HepG2 (cell line): ENCODE measurements around the gene ANKRD7. TPM values are rescaled to one million over a fixed set of nuclear protein-coding genes. Genes with fewer than 3 reads are reported as not detected.

Experiments used
- ATAC-seq: fragments of 200-7000 bp; cut with Tn5 transposase; 3 replicates; pipeline ENCODE4 v1.9.1; 2020; ENCODE audit warnings: mild to moderate bottlenecking, moderate library complexity
- BruUV-seq: library from RNA; stranded (reverse); fragments of 400-500 nt; replicated peaks from 2 replicates; lab custom pipeline; 2021; lab: Mats Ljungman, UMichigan
- CTCF ChIA-PET: fragments of 300-600 bp; formaldehyde crosslinking; extraction: SDS; loops from one replicate; lab custom pipeline; 2021; ENCODE audit warnings: low total read pairs, inconsistent platforms, low intra/inter-chr PET ratio; lab: Yijun Ruan, JAX
- POLR2A ChIA-PET: fragments of 350-600 bp; sonication (Branson Sonifier 250); formaldehyde crosslinking; loops from one replicate; lab custom pipeline; 2020; ENCODE audit warnings: antibody characterized with exemption, inconsistent platforms; lab: Yijun Ruan, JAX
- DNase-seq: peaks from one replicate; pipeline ENCODE4 v3.0.0-alpha.2; 2015; ENCODE audit warnings: low spot score
- FAIRE-seq: peaks from 3 replicates; lab custom pipeline; 2011; peaks lifted over from hg19 to GRCh38; lab: Jason Lieb, UNC
- H2AFZ ChIP-seq: one replicate; pipeline ENCODE4 v1.6.1; 2011; ENCODE audit warnings: low read length, inconsistent platforms
- H3K27ac ChIP-seq: fragments of 300-600 bp; 3 replicates; pipeline ENCODE4 v1.8.0; 2011; ENCODE audit warnings: mixed run types, mild to moderate bottlenecking, mixed read lengths, low read length, inconsistent platforms; ENCODE audit not compliant: insufficient read depth; ENCODE audit errors: extremely low read length
- H3K27me3 ChIP-seq, 2 experiments: fragments of 200-600 bp in 1 of 2; 2 replicates in 1 of 2; 3 replicates in 1 of 2; pipeline versions ENCODE4 v1.6.0 to v1.8.0; 2011; ENCODE audit warnings: low read length in 2 of 2, mild to moderate bottlenecking in 2 of 2, moderate library complexity in 2 of 2, inconsistent platforms in 1 of 2; ENCODE audit not compliant: insufficient read depth in 2 of 2, control insufficient read depth in 1 of 2
- H3K36me3 ChIP-seq, 2 experiments: fragments of 200-600 bp in 1 of 2; replicated peaks in 1 of 2; 2 replicates in 1 of 2; 3 replicates in 1 of 2; pipeline versions ENCODE4 v1.5.1 to v1.8.0; 2011; ENCODE audit warnings: low read length in 2 of 2, inconsistent platforms in 1 of 2; ENCODE audit not compliant: insufficient read depth in 2 of 2, control insufficient read depth in 1 of 2
- H3K4me1 ChIP-seq: 2 replicates; pipeline ENCODE4 v1.5.1; 2012; ENCODE audit warnings: low read length, inconsistent platforms; ENCODE audit not compliant: insufficient read depth
- H3K4me2 ChIP-seq: 2 replicates; pipeline ENCODE4 v1.6.0; 2011; ENCODE audit warnings: low read depth, low read length, inconsistent platforms
- H3K4me3 ChIP-seq, 3 experiments: fragments of 200-600 bp in 1 of 3; sonication (generic), shearing (Covaris generic) in 1 of 3; replicated peaks in 1 of 3; 2 replicates each; pipeline ENCODE4 v1.5.1; 2011 to 2016; ENCODE audit warnings: low read length in 3 of 3, inconsistent platforms in 2 of 3, low read depth in 2 of 3, mild to moderate bottlenecking in 2 of 3, control low read depth in 1 of 3, mixed read lengths in 1 of 3; ENCODE audit not compliant: insufficient read depth in 1 of 3
- H3K79me2 ChIP-seq: one replicate; pipeline ENCODE4 v1.6.1; 2011; ENCODE audit warnings: low read length, inconsistent platforms; ENCODE audit not compliant: insufficient read depth
- H3K9ac ChIP-seq: 2 replicates; pipeline ENCODE4 v1.6.0; 2011; ENCODE audit warnings: mild to moderate bottlenecking, low read depth, low read length, inconsistent platforms; ENCODE audit not compliant: insufficient read depth
- H3K9me3 ChIP-seq: 2 replicates; pipeline ENCODE4 v1.5.1; 2012; ENCODE audit warnings: mild to moderate bottlenecking, low read length
- H4K20me1 ChIP-seq: 2 replicates; pipeline ENCODE4 v1.6.0; 2011; ENCODE audit warnings: inconsistent platforms, mild to moderate bottlenecking, low read length, moderate library complexity; ENCODE audit not compliant: insufficient read depth
- KAT8 ChIP-seq: IDR thresholded peaks from 2 replicates; pipeline ENCODE4 v1.6.1; 2016; ENCODE audit warnings: missing genetic modification reagents, missing compliant biosample characterization
- KDM6A ChIP-seq: IDR thresholded peaks from 2 replicates; pipeline ENCODE4 v1.6.1; 2016; ENCODE audit warnings: low read depth
- MLLT10 ChIP-seq: sonication (generic); formaldehyde crosslinking; IDR thresholded peaks from 2 replicates; pipeline ENCODE4 v1.4.0; 2020; ENCODE audit warnings: missing genetic modification reagents
- PRPF4 ChIP-seq: fragments of 200-400 bp; formaldehyde crosslinking; IDR thresholded peaks from 2 replicates; pipeline ENCODE4 v1.6.1; 2016; ENCODE audit warnings: low read length, low read depth; ENCODE audit not compliant: poor library complexity, severe bottlenecking
- U2AF1 ChIP-seq: fragments of 200-400 bp; formaldehyde crosslinking; optimal IDR thresholded peaks from 2 replicates; pipeline ENCODE3; 2017; ENCODE audit warnings: mild to moderate bottlenecking, low read depth, low read length
- XBP1 ChIP-seq: sonication (generic); formaldehyde crosslinking; IDR thresholded peaks from 2 replicates; pipeline ENCODE4 v1.5.0; 2020; ENCODE audit warnings: missing genetic modification reagents
- ZBTB20 ChIP-seq: sonication (generic); formaldehyde crosslinking; IDR thresholded peaks from 2 replicates; pipeline ENCODE4 v1.8.1; 2023; ENCODE audit warnings: missing genetic modification reagents, low read depth, mild to moderate bottlenecking, borderline replicate concordance
- ZC3H13 ChIP-seq: sonication (generic); formaldehyde crosslinking; IDR thresholded peaks from 2 replicates; pipeline ENCODE4 v1.8.1; 2023; ENCODE audit warnings: mild to moderate bottlenecking, missing genetic modification reagents, moderate library complexity
- ZNF3 ChIP-seq: IDR thresholded peaks from 2 replicates; pipeline ENCODE4 v1.7.0; 2017; ENCODE audit warnings: inconsistent platforms
- ZNF335 ChIP-seq: sonication (generic); formaldehyde crosslinking; IDR thresholded peaks from 2 replicates; pipeline ENCODE4 v1.4.0; 2020; ENCODE audit warnings: missing genetic modification reagents
- ZNF557 ChIP-seq: sonication (generic); formaldehyde crosslinking; IDR thresholded peaks from 2 replicates; pipeline ENCODE4 v1.4.0; 2020; ENCODE audit warnings: missing genetic modification reagents
- ZNF746 ChIP-seq: sonication (generic); formaldehyde crosslinking; IDR thresholded peaks from 2 replicates; pipeline ENCODE4 v1.8.0; 2022; ENCODE audit warnings: mild to moderate bottlenecking, missing genetic modification reagents
- ZNF792 ChIP-seq: IDR thresholded peaks from 2 replicates; pipeline ENCODE4 v1.6.1; 2016
- ZNF879 ChIP-seq: sonication (generic); formaldehyde crosslinking; IDR thresholded peaks from 2 replicates; pipeline ENCODE4 v1.8.1; 2023; ENCODE audit warnings: missing genetic modification reagents
- WGBS: methylation state at CpG from one replicate; pipeline ENCODE4 v1.1.6; 2017; ENCODE audit warnings: low lambda C conversion rate; 5-methylcytosine and 5-hydroxymethylcytosine counted together
- in situ Hi-C: cut with HindIII; loops from 2 replicates; pipeline ENCODE4 v1.10.0; 2017; ENCODE audit warnings: low pct_unique_long_range_greater_than_20kb; ENCODE audit not compliant: extremely low pct_ligation_motif_present
- intact Hi-C: fragments of 100-400 bp; cut with micrococcal nuclease; formaldehyde crosslinking; loops from one replicate; pipeline ENCODE4 v1.10.0; 2022; ENCODE audit not compliant: unreplicated experiment
- polyA plus RNA-seq, 8 experiments: library from polyadenylated mRNA; depleted of rRNA in 3 of 8; stranded (reverse) in 7 of 8; unstranded in 1 of 8; fragments of >200 nt; fragmentation: Illumina TruSeq in 4 of 8; extraction: Trizol in 4 of 8; gene quantifications; 2 replicates each; pipeline versions ENCODE4 v1.2.1 to v1.2.3, GENCODE V29; 2011 to 2016; ENCODE audit warnings: low read depth in 4 of 8, missing spikeins in 1 of 8, mixed read lengths in 1 of 8; ENCODE audit not compliant: insufficient read depth in 1 of 8
- total RNA-seq, 5 experiments: library from RNA; depleted of rRNA; stranded (reverse); fragments of >200 nt; fragmentation: Illumina TruSeq; extraction: Trizol; gene quantifications; 2 replicates each; pipeline ENCODE4 v1.2.3, GENCODE V29; 2016; ENCODE audit warnings: low read depth in 1 of 5
- TF ChIP-seq, protein P1 (sequence below): IDR thresholded peaks from 2 replicates; pipeline ENCODE4 v1.6.1; 2016; ENCODE audit warnings: mild to moderate bottlenecking, missing biosample characterization, missing genetic modification reagents
- TF ChIP-seq, protein P2 (sequence below): sonication (generic); formaldehyde crosslinking; IDR thresholded peaks from 2 replicates; pipeline ENCODE4 v1.4.0; 2020; ENCODE audit warnings: missing genetic modification reagents
- TF ChIP-seq, protein P3 (sequence below): sonication (generic); formaldehyde crosslinking; IDR thresholded peaks from 2 replicates; pipeline ENCODE4 v1.8.1; 2023; ENCODE audit warnings: mild to moderate bottlenecking, missing genetic modification reagents
- TF ChIP-seq, protein P4 (sequence below): sonication (generic); formaldehyde crosslinking; IDR thresholded peaks from 2 replicates; pipeline ENCODE4 v1.4.0; 2020; ENCODE audit warnings: mild to moderate bottlenecking, missing genetic modification reagents

The ANKRD7 gene
- total and polyA plus RNA-seq, 2 of the 13 experiments (the other 11 are each of a cell fraction or from before 2014, with no cell fraction given): not detected

DNA sequence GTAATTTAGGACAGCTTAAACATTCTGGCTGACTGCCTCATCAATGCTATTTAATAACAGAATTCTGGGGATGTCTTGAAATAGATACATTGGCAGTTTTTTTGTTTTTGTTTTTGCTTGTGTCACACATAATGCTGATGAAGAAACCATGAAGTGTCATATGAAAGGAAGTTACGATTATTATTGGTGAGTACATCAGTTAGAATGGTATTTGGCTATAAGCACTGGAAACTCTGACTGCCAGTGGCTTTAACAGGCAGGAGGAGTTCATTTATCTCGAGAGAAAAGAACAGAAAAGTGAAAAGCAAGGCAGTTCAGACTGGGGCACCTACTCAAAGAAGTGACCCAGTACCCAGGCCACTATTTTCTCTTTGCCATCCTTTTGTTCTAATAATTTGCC, 22.4 kb upstream of the ANKRD7 start:
- TF ChIP-seq PRPF4: no peak
- ChIA-PET CTCF (no interaction called here), POLR2A (no interaction called here)
- no peaks in the 10 kb centered on the region for H4K20me1 ChIP-seq
- no peak for DNase-seq
- H3K27ac ChIP-seq: no peak overlapping the region
- WGBS: 27% methylated on average over 2 of the region's 2 CpGs
- H3K9me3 ChIP-seq: no peaks in the 10 kb centered on the region
- in situ Hi-C loops: no loop called here
- no peaks in the 10 kb centered on the region for H3K36me3 ChIP-seq
- BruUV-seq: no TSS peak
- H3K4me3 ChIP-seq: no peak overlapping the region
- no peaks in the 10 kb centered on the region for H3K79me2 ChIP-seq
- H3K4me1 ChIP-seq: no peaks in the 10 kb centered on the region
- no peak for ATAC-seq
- H3K27me3 ChIP-seq: no peaks in the 10 kb centered on the region
- no peak overlapping the region for H3K9ac ChIP-seq
- H3K4me2 ChIP-seq: no peak overlapping the region
- intact Hi-C loops: loop anchor here (10.0 kb wide), 1 partner anchor 63 kb away; no protein-coding TSS in a partner anchor
- no peak overlapping the region for H2AFZ ChIP-seq
- FAIRE-seq: no peak

DNA sequence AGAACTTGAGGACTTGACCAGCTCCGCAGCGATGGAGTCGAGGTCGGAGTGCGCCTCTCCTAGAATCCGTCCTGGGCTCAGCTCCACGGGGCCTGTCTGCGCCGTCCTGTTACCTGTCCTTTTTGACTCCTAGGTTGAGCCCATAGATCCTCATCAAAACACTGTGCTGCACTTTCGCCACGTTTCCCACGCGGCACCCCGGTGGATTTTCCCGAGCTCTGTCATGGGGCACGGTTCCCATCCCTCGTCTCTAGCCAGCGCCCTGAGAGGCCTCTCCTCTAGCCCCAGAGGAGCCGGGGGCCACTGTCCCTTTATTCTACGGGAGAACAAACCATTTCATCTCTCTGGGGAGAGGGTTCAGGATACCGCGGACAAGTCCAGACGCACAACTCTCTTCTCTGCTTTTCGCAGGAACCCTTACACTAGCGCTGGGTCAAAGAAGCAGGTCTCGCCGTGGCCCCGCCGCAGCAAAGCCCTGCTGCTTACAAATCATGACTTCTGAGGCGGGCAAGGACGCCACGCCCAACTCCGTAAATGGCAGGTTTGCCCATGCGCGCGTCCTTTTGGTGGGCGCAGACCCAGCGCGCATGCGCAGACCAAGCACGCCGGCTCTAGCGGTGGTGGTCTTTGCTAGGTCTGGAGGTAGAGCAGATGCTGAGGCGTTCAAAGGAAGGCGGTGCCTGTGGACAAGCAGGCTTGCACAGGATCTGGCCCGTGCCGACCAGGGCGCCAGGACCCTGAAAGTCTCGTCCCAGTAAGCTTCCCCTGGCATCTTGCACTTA, 10.3 kb upstream of the ANKRD7 start:
- Histone ChIP-seq H3K4me3 (no peak overlapping the region), H3K27ac (no peak overlapping the region), H3K79me2 (no peaks in the 10 kb centered on the region), H3K4me1 (no peaks in the 10 kb centered on the region), H3K4me2 (no peak overlapping the region), H3K27me3 (no peaks in the 10 kb centered on the region; a peak in 1 of 5 replicates), H4K20me1 (no peaks in the 10 kb centered on the region), H3K9ac (no peak overlapping the region), H3K36me3 (no peaks in the 10 kb centered on the region), H2AFZ (no peak overlapping the region), H3K9me3 (no peaks in the 10 kb centered on the region)
- FAIRE-seq: no peak
- DNase-seq: no peak
- no peak for ATAC-seq
- BruUV-seq: no TSS peak
- in situ Hi-C loops (no loop called here), intact Hi-C loops (no loop called here)
- CTCF ChIA-PET: no interaction called here
- POLR2A ChIA-PET: no interaction called here
- 71% methylated on average over 47 of the region's 49 CpGs for WGBS
- TF ChIP-seq MLLT10 (CRISPR knock-in tag) (no peak), ZC3H13 (CRISPR knock-in tag) (no peak), ZNF879 (CRISPR knock-in tag) (no peak), ZNF792 (CRISPR knock-in tag) (no peak), ZNF746 (CRISPR knock-in tag) (no peak), XBP1 (CRISPR knock-in tag) (no peak), ZNF557 (CRISPR knock-in tag) (no peak), KAT8 (CRISPR knock-in tag) (no peak), ZBTB20 (no peak), KDM6A (CRISPR knock-in tag) (no peak), U2AF1 (no peak), ZNF335 (CRISPR knock-in tag) (no peak), ZNF3 (CRISPR knock-in tag) (no peak)
- TF ChIP-seq, protein P1, sequence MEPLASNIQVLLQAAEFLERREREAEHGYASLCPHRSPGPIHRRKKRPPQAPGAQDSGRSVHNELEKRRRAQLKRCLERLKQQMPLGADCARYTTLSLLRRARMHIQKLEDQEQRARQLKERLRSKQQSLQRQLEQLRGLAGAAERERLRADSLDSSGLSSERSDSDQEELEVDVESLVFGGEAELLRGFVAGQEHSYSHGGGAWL (CRISPR knock-in tag): no peak
- TF ChIP-seq, protein P2, sequence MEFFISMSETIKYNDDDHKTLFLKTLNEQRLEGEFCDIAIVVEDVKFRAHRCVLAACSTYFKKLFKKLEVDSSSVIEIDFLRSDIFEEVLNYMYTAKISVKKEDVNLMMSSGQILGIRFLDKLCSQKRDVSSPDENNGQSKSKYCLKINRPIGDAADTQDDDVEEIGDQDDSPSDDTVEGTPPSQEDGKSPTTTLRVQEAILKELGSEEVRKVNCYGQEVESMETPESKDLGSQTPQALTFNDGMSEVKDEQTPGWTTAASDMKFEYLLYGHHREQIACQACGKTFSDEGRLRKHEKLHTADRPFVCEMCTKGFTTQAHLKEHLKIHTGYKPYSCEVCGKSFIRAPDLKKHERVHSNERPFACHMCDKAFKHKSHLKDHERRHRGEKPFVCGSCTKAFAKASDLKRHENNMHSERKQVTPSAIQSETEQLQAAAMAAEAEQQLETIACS (CRISPR knock-in tag): no peak
- TF ChIP-seq, protein P3, sequence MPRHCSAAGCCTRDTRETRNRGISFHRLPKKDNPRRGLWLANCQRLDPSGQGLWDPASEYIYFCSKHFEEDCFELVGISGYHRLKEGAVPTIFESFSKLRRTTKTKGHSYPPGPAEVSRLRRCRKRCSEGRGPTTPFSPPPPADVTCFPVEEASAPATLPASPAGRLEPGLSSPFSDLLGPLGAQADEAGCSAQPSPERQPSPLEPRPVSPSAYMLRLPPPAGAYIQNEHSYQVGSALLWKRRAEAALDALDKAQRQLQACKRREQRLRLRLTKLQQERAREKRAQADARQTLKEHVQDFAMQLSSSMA (CRISPR knock-in tag): no peak
- TF ChIP-seq, protein P4, sequence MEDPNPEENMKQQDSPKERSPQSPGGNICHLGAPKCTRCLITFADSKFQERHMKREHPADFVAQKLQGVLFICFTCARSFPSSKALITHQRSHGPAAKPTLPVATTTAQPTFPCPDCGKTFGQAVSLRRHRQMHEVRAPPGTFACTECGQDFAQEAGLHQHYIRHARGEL (CRISPR knock-in tag): no peak
